ENCODE measurements around the gene MITF.

Gene MITF

GRCh38 chr3:69893274-69893673 is 154.0 kb downstream of the MITF start:
- no peak overlapping the region for H3K27ac ChIP-seq
- DNase-seq (ENCODE audit: low spot score), result no peak
- TF ChIP-seq CTCF (conservative IDR thresholded peaks at IDR 0.05; ENCODE audit: low read depth), result no peak
- POLR2A ChIA-PET (ENCODE audit: low non-redundant PET), result no interaction called here
- CTCF ChIA-PET, result no interaction called here

- ChIA-PET CTCF (interaction anchor here (0.7 kb wide), 1 partner anchor 1823 kb away, joined by 3 read pairs; no protein-coding TSS in a partner anchor), POLR2A (ENCODE audit: low non-redundant PET) (no interaction called here)
- DNase-seq (ENCODE audit: low spot score), result no peak
- no peak overlapping the region for H3K27ac ChIP-seq
- no peak for TF ChIP-seq CTCF (conservative IDR thresholded peaks at IDR 0.05; ENCODE audit: low read depth)
These were observed 156.8 kb downstream of the MITF start for GRCh38 chr3:69896095-69896494.

- DNase-seq (ENCODE audit: low spot score), result no peak
- POLR2A ChIA-PET (ENCODE audit: low non-redundant PET), result no interaction called here
- CTCF ChIA-PET, result interaction anchor here (0.6 kb wide), 1 partner anchor 108 kb away, joined by 10 read pairs; no protein-coding TSS in a partner anchor
- no peak for TF ChIP-seq CTCF (conservative IDR thresholded peaks at IDR 0.05; ENCODE audit: low read depth)
- H3K27ac ChIP-seq, result no peak overlapping the region
These were observed 161.1 kb downstream of the MITF start for GRCh38 chr3:69900331-69900730.

GRCh38 chr3:69901802-69902201 is 162.5 kb downstream of the MITF start:
- no peak for DNase-seq (ENCODE audit: low spot score)
- CTCF ChIA-PET, result interaction anchor here (0.7 kb wide), 1 partner anchor 740 kb away, joined by 4 read pairs; no protein-coding TSS in a partner anchor

GRCh38 chr3:69902386-69902785 is 163.1 kb downstream of the MITF start:
- DNase-seq (ENCODE audit: low spot score), result no peak
- TF ChIP-seq CTCF (conservative IDR thresholded peaks at IDR 0.05; ENCODE audit: low read depth), result no peak
- no peak overlapping the region for H3K27ac ChIP-seq
- ChIA-PET POLR2A (ENCODE audit: low non-redundant PET) (no interaction called here), CTCF (interaction anchor here (0.7 kb wide), 1 partner anchor 741 kb away, joined by 4 read pairs; no protein-coding TSS in a partner anchor)

More at GRCh38 chr3:69901802-69902201, 162.5 kb downstream of the MITF start:
- no peak for TF ChIP-seq CTCF (conservative IDR thresholded peaks at IDR 0.05; ENCODE audit: low read depth)
- POLR2A ChIA-PET (ENCODE audit: low non-redundant PET), result no interaction called here
- H3K27ac ChIP-seq, result no peak overlapping the region

- H3K27ac ChIP-seq, result no peak overlapping the region
- no peak for TF ChIP-seq CTCF (conservative IDR thresholded peaks at IDR 0.05; ENCODE audit: low read depth)
- CTCF ChIA-PET, result no interaction called here
- no peak for DNase-seq (ENCODE audit: low spot score)
- POLR2A ChIA-PET (ENCODE audit: low non-redundant PET), result no interaction called here
These were observed 167.2 kb downstream of the MITF start for GRCh38 chr3:69906351-69906966.

Data from RWPE1 (cell line).